ENCODE data around the gene HBA2.
"Not testable (repeated sequence)": the region's sequence is repeated elsewhere in the genome, so short reads cannot be mapped to it uniquely, and the experiment has no call there.

HBA2 gene

GRCh38 chr16:172374-172941 lies at the start of gene HBA2:
Gene HBA2, plus strand, starts transcription at chr16:172876. Its CDS starts 37 bp downstream, at chr16:172913.
- not testable (repeated sequence) for H3K36me3 ChIP-seq (ENCODE audit: control insufficient read depth, insufficient read depth, low read length); H3K9me3 ChIP-seq (ENCODE audit: control insufficient read depth, insufficient read depth, low read depth, low read length); H3K27ac ChIP-seq (ENCODE audit: low read depth, low read length); H3K9ac ChIP-seq (ENCODE audit: low read length)
- Histone ChIP-seq H3K4me3 (ENCODE audit: low read depth, low read length) (peak within 1 kb of the TSS; percentile 25), H3K4me1 (ENCODE audit: control insufficient read depth, insufficient read depth, low read length) (peaks cover 19% of the 10 kb centered on the region), H3K27me3 (ENCODE audit: control insufficient read depth, insufficient read depth, low read length) (peaks cover 85% of the 10 kb centered on the region)

DNA sequence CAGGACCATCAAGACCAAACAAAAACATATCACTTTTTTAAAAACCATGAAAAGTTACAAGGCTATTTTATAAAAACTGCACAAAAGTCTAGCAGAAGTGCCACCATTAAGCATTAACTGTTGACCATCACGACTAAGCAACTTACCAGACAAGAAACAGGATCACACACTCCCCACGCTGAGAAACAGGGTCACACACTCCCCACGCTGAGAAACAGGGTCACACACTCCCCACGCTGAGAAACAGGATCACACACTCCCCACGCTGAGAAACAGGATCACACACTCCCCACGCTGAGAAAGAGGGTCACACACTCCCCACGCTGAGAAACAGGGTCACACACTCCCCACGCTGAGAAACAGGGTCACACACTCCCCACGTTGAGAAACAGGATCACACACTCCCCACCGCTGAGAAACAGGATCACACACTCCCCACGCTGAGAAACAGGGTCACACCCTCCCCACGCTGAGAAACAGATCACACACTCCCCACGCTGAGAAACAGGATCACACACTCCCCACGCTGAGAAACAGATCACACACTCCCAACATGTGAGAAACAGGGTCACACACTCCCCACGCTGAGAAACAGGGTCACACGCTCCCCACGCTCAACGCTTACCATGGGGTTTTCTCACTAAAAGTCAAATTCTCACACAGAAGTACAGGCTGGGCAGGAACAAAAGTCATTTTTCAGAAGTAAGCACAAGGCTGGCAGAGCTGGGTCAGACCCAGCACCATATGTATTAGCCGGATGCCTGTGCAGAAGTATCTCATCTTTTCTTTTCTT lies 48.9 kb upstream of the HBA2 start:
- not testable (repeated sequence) for H3K4me3 ChIP-seq (ENCODE audit: low read depth, low read length); H3K4me1 ChIP-seq (ENCODE audit: control insufficient read depth, insufficient read depth, low read length); H3K36me3 ChIP-seq (ENCODE audit: control insufficient read depth, insufficient read depth, low read length)

GRCh38 chr16:125011-125410 lies 47.7 kb upstream of the HBA2 start:
- H3K4me1 ChIP-seq (ENCODE audit: control insufficient read depth, insufficient read depth, low read length): no peaks in the 10 kb centered on the region
- no peak overlapping the region for H3K4me3 ChIP-seq (ENCODE audit: low read depth, low read length)
- no peak overlapping the region for H3K27ac ChIP-seq (ENCODE audit: low read depth, low read length)
- no peaks in the 10 kb centered on the region for H3K9me3 ChIP-seq (ENCODE audit: control insufficient read depth, insufficient read depth, low read depth, low read length)
- H3K27me3 ChIP-seq (ENCODE audit: control insufficient read depth, insufficient read depth, low read length): no peaks in the 10 kb centered on the region
- no peaks in the 10 kb centered on the region for H3K36me3 ChIP-seq (ENCODE audit: control insufficient read depth, insufficient read depth, low read length)
- H3K9ac ChIP-seq (ENCODE audit: low read length): no peak overlapping the region

More for the DNA sequence above, 48.9 kb upstream of the HBA2 start:
- H3K27ac ChIP-seq (ENCODE audit: low read depth, low read length); H3K9me3 ChIP-seq (ENCODE audit: control insufficient read depth, insufficient read depth, low read depth, low read length); H3K9ac ChIP-seq (ENCODE audit: low read length); H3K27me3 ChIP-seq (ENCODE audit: control insufficient read depth, insufficient read depth, low read length): not testable (repeated sequence)

DNA sequence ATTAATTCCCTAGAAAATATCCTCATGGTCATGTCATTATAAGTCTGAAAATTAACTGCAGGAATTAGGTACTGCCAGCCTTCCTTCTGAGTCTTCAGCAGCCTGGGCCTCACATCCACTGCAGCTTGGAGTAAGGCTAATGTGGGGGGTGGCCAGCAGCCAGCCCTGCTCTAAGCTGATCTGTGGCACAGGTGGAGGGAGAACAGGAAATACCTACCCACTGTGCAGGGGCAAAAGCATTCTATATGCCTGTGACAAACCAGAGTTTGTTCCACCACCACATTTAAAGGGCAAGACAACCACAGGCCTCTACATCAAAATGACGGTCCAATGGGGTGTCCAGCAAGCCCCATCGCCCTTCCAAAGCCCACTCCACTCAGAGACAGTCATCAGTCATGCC lies 43.6 kb upstream of the HBA2 start:
- Histone ChIP-seq H3K9ac (ENCODE audit: low read length) (no peak overlapping the region), H3K36me3 (ENCODE audit: control insufficient read depth, insufficient read depth, low read length) (no peaks in the 10 kb centered on the region), H3K4me3 (ENCODE audit: low read depth, low read length) (no peak overlapping the region), H3K27me3 (ENCODE audit: control insufficient read depth, insufficient read depth, low read length) (no peaks in the 10 kb centered on the region), H3K4me1 (ENCODE audit: control insufficient read depth, insufficient read depth, low read length) (no peaks in the 10 kb centered on the region), H3K27ac (ENCODE audit: low read depth, low read length) (no peak overlapping the region), H3K9me3 (ENCODE audit: control insufficient read depth, insufficient read depth, low read depth, low read length) (no peaks in the 10 kb centered on the region)

DNA sequence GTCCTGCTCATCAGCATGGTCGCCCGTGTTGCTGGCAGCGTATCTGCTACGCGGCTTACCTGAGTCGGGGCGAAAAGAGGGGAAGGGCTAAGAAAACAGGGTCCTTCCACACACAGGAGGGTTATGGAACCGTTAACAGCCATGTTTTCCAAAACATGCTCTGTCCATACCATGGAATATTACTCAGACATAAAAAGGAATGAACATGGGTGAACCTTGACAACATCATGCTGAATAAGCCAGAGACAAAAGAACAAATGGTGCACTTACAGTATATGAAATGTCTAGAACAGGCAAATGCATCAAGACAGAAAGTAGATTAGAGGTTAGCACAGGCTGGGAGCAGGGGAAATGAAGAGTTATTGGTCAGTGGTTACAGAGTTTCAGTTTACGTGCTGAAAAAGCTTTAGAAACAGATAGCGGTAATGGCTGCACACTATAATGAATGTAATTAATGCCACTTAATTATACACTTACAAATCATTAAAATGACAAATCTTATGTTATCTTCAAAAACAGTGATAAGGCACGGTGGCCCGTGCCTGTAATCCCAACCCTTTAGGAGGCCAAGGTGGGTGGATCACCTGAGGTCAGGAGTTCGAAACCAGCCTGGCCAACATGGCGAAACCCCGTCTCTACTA lies 42.0 kb upstream of the HBA2 start:
- Histone ChIP-seq H3K4me3 (ENCODE audit: low read depth, low read length) (no peak overlapping the region), H3K27me3 (ENCODE audit: control insufficient read depth, insufficient read depth, low read length) (no peaks in the 10 kb centered on the region), H3K36me3 (ENCODE audit: control insufficient read depth, insufficient read depth, low read length) (no peaks in the 10 kb centered on the region), H3K4me1 (ENCODE audit: control insufficient read depth, insufficient read depth, low read length) (no peaks in the 10 kb centered on the region), H3K9ac (ENCODE audit: low read length) (no peak overlapping the region), H3K9me3 (ENCODE audit: control insufficient read depth, insufficient read depth, low read depth, low read length) (no peaks in the 10 kb centered on the region), H3K27ac (ENCODE audit: low read depth, low read length) (no peak overlapping the region)

- no peak overlapping the region for H3K4me3 ChIP-seq (ENCODE audit: low read depth, low read length)
- no peaks in the 10 kb centered on the region for H3K9me3 ChIP-seq (ENCODE audit: control insufficient read depth, insufficient read depth, low read depth, low read length)
- no peaks in the 10 kb centered on the region for H3K27me3 ChIP-seq (ENCODE audit: control insufficient read depth, insufficient read depth, low read length)
- no peaks in the 10 kb centered on the region for H3K36me3 ChIP-seq (ENCODE audit: control insufficient read depth, insufficient read depth, low read length)
- no peak overlapping the region for H3K9ac ChIP-seq (ENCODE audit: low read length)
- H3K27ac ChIP-seq (ENCODE audit: low read depth, low read length): no peak overlapping the region
- no peaks in the 10 kb centered on the region for H3K4me1 ChIP-seq (ENCODE audit: control insufficient read depth, insufficient read depth, low read length)
Measured at GRCh38 chr16:132120-132519, 40.6 kb upstream of the HBA2 start.

GRCh38 chr16:133716-134115 lies 39.0 kb upstream of the HBA2 start:
- H3K4me3 ChIP-seq (ENCODE audit: low read depth, low read length): no peak overlapping the region
- no peaks in the 10 kb centered on the region for H3K36me3 ChIP-seq (ENCODE audit: control insufficient read depth, insufficient read depth, low read length)
- H3K27me3 ChIP-seq (ENCODE audit: control insufficient read depth, insufficient read depth, low read length): no peaks in the 10 kb centered on the region
- no peak overlapping the region for H3K9ac ChIP-seq (ENCODE audit: low read length)
- H3K4me1 ChIP-seq (ENCODE audit: control insufficient read depth, insufficient read depth, low read length): no peaks in the 10 kb centered on the region
- H3K9me3 ChIP-seq (ENCODE audit: control insufficient read depth, insufficient read depth, low read depth, low read length): no peaks in the 10 kb centered on the region
- H3K27ac ChIP-seq (ENCODE audit: low read depth, low read length): no peak overlapping the region

- no peaks in the 10 kb centered on the region for H3K36me3 ChIP-seq (ENCODE audit: control insufficient read depth, insufficient read depth, low read length)
- peak overlapping the region; percentile 69 for H3K9ac ChIP-seq (ENCODE audit: low read length)
- peak overlapping the region; percentile 71 for H3K4me3 ChIP-seq (ENCODE audit: low read depth, low read length)
- no peaks in the 10 kb centered on the region for H3K27me3 ChIP-seq (ENCODE audit: control insufficient read depth, insufficient read depth, low read length)
- H3K9me3 ChIP-seq (ENCODE audit: control insufficient read depth, insufficient read depth, low read depth, low read length): no peaks in the 10 kb centered on the region
- H3K4me1 ChIP-seq (ENCODE audit: control insufficient read depth, insufficient read depth, low read length): no peaks in the 10 kb centered on the region
- H3K27ac ChIP-seq (ENCODE audit: low read depth, low read length): peak overlapping the region; percentile 82; the same call in 1 of the 2 replicates
Measured at GRCh38 chr16:138049-138417, 34.6 kb upstream of the HBA2 start.

DNA sequence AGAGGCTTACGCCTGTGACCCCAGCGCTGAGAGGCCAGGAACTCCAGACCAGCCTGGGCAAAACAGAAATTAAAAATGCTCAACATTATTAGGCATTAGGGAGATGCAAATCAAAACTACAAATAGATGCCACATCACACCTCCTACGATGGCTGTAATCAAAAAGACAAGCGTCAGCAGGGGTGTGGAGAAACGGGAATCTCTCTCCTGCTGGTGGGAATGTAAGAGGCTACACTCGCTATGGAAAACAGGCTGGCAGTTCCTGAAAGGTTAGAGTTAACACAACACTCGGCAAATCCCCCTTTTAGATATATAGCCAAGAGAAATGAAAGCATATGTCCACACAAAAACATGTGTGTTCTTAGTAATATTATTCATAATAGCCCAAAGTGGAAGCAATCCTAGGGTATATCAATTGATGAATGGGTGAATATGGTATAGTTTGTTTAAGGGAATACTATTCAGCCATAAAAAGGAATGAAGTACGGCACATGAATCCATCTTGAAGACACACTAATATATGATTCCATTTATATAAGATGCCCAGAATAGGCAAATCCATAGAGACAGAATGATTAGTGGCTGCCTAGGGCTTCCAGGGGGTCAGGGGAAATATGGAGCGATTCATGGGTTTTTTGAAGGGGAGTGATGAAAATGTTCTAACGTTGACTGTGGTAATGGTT lies 32.4 kb upstream of the HBA2 start:
- H3K4me3 ChIP-seq (ENCODE audit: low read depth, low read length): no peak overlapping the region
- H3K36me3 ChIP-seq (ENCODE audit: control insufficient read depth, insufficient read depth, low read length): no peaks in the 10 kb centered on the region

DNA sequence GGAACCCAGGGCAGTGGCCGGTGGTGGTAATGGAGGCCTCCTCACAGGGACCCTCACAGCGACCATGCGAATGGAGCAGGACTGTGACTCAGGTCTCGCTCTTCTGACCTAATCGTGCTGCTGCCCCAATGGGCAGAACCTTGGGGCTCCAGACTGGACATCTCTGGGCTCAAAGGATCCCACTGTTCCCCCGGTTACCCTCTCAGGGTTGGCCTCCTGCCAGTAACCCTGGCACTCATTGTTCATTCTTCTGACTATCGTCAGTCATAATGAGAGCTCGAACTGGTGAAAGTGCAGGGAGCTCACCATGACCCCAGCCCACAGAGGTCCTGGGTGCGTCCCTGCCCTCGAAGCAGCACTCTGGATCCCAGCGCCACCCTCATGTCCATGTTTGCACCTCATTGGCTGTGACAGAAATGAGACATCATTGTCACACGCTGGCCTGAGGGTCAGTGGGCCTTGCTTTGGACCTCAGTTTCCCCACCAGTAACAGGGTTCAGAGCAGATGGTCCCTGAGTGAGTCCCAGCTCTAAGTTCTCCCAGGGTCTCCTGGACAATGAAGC lies 30.2 kb upstream of the HBA2 start:
- no peak overlapping the region for H3K4me3 ChIP-seq (ENCODE audit: low read depth, low read length)
- no peaks in the 10 kb centered on the region for H3K36me3 ChIP-seq (ENCODE audit: control insufficient read depth, insufficient read depth, low read length)
- no peak overlapping the region for H3K27ac ChIP-seq (ENCODE audit: low read depth, low read length)
- no peaks in the 10 kb centered on the region for H3K4me1 ChIP-seq (ENCODE audit: control insufficient read depth, insufficient read depth, low read length)
- no peaks in the 10 kb centered on the region for H3K27me3 ChIP-seq (ENCODE audit: control insufficient read depth, insufficient read depth, low read length)
- H3K9me3 ChIP-seq (ENCODE audit: control insufficient read depth, insufficient read depth, low read depth, low read length): no peaks in the 10 kb centered on the region
- no peak overlapping the region for H3K9ac ChIP-seq (ENCODE audit: low read length)

More for the DNA sequence above, 32.4 kb upstream of the HBA2 start:
- Histone ChIP-seq H3K27ac (ENCODE audit: low read depth, low read length) (no peak overlapping the region), H3K4me1 (ENCODE audit: control insufficient read depth, insufficient read depth, low read length) (no peaks in the 10 kb centered on the region), H3K27me3 (ENCODE audit: control insufficient read depth, insufficient read depth, low read length) (no peaks in the 10 kb centered on the region), H3K9me3 (ENCODE audit: control insufficient read depth, insufficient read depth, low read depth, low read length) (no peaks in the 10 kb centered on the region), H3K9ac (ENCODE audit: low read length) (no peak overlapping the region)
